ENCODE measurements around the gene KCNJ16. TPM values are rescaled to one million over a fixed set of nuclear protein-coding genes. Genes with fewer than 3 reads are reported as not detected.

The KCNJ16 gene
- total and polyA plus RNA-seq, 2 donors (not counting 1 experiment from before 2014, with no cell fraction given): not detected

- Histone ChIP-seq H3K27me3 (ENCODE audit: control insufficient read depth, insufficient read depth, low read length) (no peaks in the 10 kb centered on the region), H3K4me2 (ENCODE audit: extremely low read depth, insufficient read depth, low read length) (no peak overlapping the region), H4K20me1 (ENCODE audit: control insufficient read depth, extremely low read depth, insufficient read depth, low read length) (no peaks in the 10 kb centered on the region), H3K4me1 (ENCODE audit: control insufficient read depth, extremely low read depth, insufficient read depth, low read length) (no peaks in the 10 kb centered on the region), H3K4me3 (replicated peaks in 1 of 4; ENCODE audit: control extremely low read depth in 1 of 4, insufficient read depth in 1 of 4, low read depth in 3 of 4, low read length in 4 of 4) (no peak overlapping the region), H3K36me3 (ENCODE audit: control insufficient read depth, insufficient read depth, low read length) (no peaks in the 10 kb centered on the region), H2AFZ (ENCODE audit: low read length) (no peak overlapping the region), H3K9me3 (ENCODE audit: control insufficient read depth, insufficient read depth, low read depth, low read length) (no peaks in the 10 kb centered on the region), H3K79me2 (ENCODE audit: control insufficient read depth, insufficient read depth, low read length) (no peaks in the 10 kb centered on the region), H3K9ac (ENCODE audit: insufficient read depth, low read length) (no peak overlapping the region), H3K27ac (ENCODE audit: insufficient read depth, low read length) (no peak overlapping the region)
- no peak for DNase-seq (ENCODE audit: low read depth in 2 of 2)
- TF ChIP-seq EZH2 (IDR thresholded peaks at IDR 0.05; ENCODE audit: low read length, missing control alignments) (no peak), CTCF (conservative IDR thresholded peaks at IDR 0.05 in 1 of 2, IDR thresholded peaks at IDR 0.05 in 1 of 2; ENCODE audit: low read depth in 1 of 2, low read length in 2 of 2) (no peak)
Measured at GRCh38 chr17:70074236-70074830, 692 bp upstream of the KCNJ16 start.

GRCh38 chr17:70076189-70076588 is 1.2 kb downstream of the KCNJ16 start:
- no peak for TF ChIP-seq CTCF (conservative IDR thresholded peaks at IDR 0.05 in 1 of 2, IDR thresholded peaks at IDR 0.05 in 1 of 2; ENCODE audit: low read depth in 1 of 2, low read length in 2 of 2)

GRCh38 chr17:70076831-70077230 is 1.8 kb downstream of the KCNJ16 start:
- no peak overlapping the region for H3K4me3 ChIP-seq (replicated peaks in 1 of 4; ENCODE audit: control extremely low read depth in 1 of 4, insufficient read depth in 1 of 4, low read depth in 3 of 4, low read length in 4 of 4)

More at GRCh38 chr17:70076189-70076588, 1.2 kb downstream of the KCNJ16 start:
- no peak overlapping the region for H3K4me3 ChIP-seq (replicated peaks in 1 of 4; ENCODE audit: control extremely low read depth in 1 of 4, insufficient read depth in 1 of 4, low read depth in 3 of 4, low read length in 4 of 4)
- H3K27ac ChIP-seq (ENCODE audit: insufficient read depth, low read length): no peak overlapping the region
- DNase-seq (ENCODE audit: low read depth in 2 of 2): peak; percentile 60 to 64
- H3K9me3 ChIP-seq (ENCODE audit: control insufficient read depth, insufficient read depth, low read depth, low read length): no peaks in the 10 kb centered on the region
- no peaks in the 10 kb centered on the region for H3K79me2 ChIP-seq (ENCODE audit: control insufficient read depth, insufficient read depth, low read length)
- peak overlapping the region; percentile 7 for H3K9ac ChIP-seq (ENCODE audit: insufficient read depth, low read length)
- no peaks in the 10 kb centered on the region for H3K4me1 ChIP-seq (ENCODE audit: control insufficient read depth, extremely low read depth, insufficient read depth, low read length)
- no peaks in the 10 kb centered on the region for H4K20me1 ChIP-seq (ENCODE audit: control insufficient read depth, extremely low read depth, insufficient read depth, low read length)
- H2AFZ ChIP-seq (ENCODE audit: low read length): no peak overlapping the region
- H3K27me3 ChIP-seq (ENCODE audit: control insufficient read depth, insufficient read depth, low read length): no peaks in the 10 kb centered on the region
- no peaks in the 10 kb centered on the region for H3K36me3 ChIP-seq (ENCODE audit: control insufficient read depth, insufficient read depth, low read length)
- H3K4me2 ChIP-seq (ENCODE audit: extremely low read depth, insufficient read depth, low read length): no peak overlapping the region

More at GRCh38 chr17:70076831-70077230, 1.8 kb downstream of the KCNJ16 start:
- Histone ChIP-seq H3K27ac (ENCODE audit: insufficient read depth, low read length) (no peak overlapping the region), H3K9me3 (ENCODE audit: control insufficient read depth, insufficient read depth, low read depth, low read length) (no peaks in the 10 kb centered on the region), H3K4me1 (ENCODE audit: control insufficient read depth, extremely low read depth, insufficient read depth, low read length) (no peaks in the 10 kb centered on the region), H4K20me1 (ENCODE audit: control insufficient read depth, extremely low read depth, insufficient read depth, low read length) (no peaks in the 10 kb centered on the region), H3K4me2 (ENCODE audit: extremely low read depth, insufficient read depth, low read length) (no peak overlapping the region), H3K27me3 (ENCODE audit: control insufficient read depth, insufficient read depth, low read length) (no peaks in the 10 kb centered on the region), H3K79me2 (ENCODE audit: control insufficient read depth, insufficient read depth, low read length) (no peaks in the 10 kb centered on the region), H2AFZ (ENCODE audit: low read length) (no peak overlapping the region), H3K9ac (ENCODE audit: insufficient read depth, low read length) (no peak overlapping the region), H3K36me3 (ENCODE audit: control insufficient read depth, insufficient read depth, low read length) (no peaks in the 10 kb centered on the region)
- TF ChIP-seq CTCF (conservative IDR thresholded peaks at IDR 0.05 in 1 of 2, IDR thresholded peaks at IDR 0.05 in 1 of 2; ENCODE audit: low read depth in 1 of 2, low read length in 2 of 2) (no peak), EZH2 (IDR thresholded peaks at IDR 0.05; ENCODE audit: low read length, missing control alignments) (no peak)
- DNase-seq (ENCODE audit: low read depth in 2 of 2): no peak
